ENCODE data around the gene FOXE1.

FOXE1 gene

DNA sequence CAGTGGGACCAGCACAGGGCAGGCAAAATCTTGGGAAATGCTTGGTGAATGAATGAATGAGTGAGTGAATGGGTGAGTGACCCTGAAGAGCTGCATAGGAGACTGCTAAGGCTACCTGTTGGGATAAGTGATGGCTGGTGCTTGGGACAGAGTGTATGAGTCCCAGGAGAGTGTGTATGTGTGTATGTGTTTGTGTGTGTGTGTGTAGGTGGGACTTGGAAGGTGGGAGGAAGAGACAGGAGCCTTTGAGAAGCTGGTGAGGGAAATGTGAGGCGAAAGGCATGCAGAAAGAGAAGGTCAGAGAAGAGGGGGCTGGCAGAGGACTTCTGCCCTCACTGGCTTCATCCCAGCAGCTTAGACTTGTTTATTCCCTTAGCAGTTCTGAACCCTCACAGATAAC lies 33.3 kb upstream of the FOXE1 start:
- TF ChIP-seq CTCF (IDR thresholded peaks at IDR 0.05), result no peak
- H3K27ac ChIP-seq, result no peak overlapping the region
- no peaks in the 10 kb centered on the region for H3K36me3 ChIP-seq
- H3K4me3 ChIP-seq (ENCODE audit: low read depth in 1 of 2, low read length in 1 of 2), result no peak overlapping the region
- H3K9me3 ChIP-seq, result no peaks in the 10 kb centered on the region
- peaks cover 81% of the 10 kb centered on the region for H3K27me3 ChIP-seq
- no peaks in the 10 kb centered on the region for H3K4me1 ChIP-seq (ENCODE audit: control insufficient read depth in 1 of 2, insufficient read depth in 1 of 2, low read depth in 1 of 2, low read length in 1 of 2)

- H3K9me3 ChIP-seq, result no peaks in the 10 kb centered on the region
- no peak overlapping the region for H3K27ac ChIP-seq
- H3K27me3 ChIP-seq, result peaks cover 85% of the 10 kb centered on the region
- H3K36me3 ChIP-seq, result no peaks in the 10 kb centered on the region
- no peak for TF ChIP-seq CTCF (IDR thresholded peaks at IDR 0.05)
- H3K4me1 ChIP-seq (ENCODE audit: control insufficient read depth in 1 of 2, insufficient read depth in 1 of 2, low read depth in 1 of 2, low read length in 1 of 2), result no peaks in the 10 kb centered on the region
- no peak overlapping the region for H3K4me3 ChIP-seq (ENCODE audit: low read depth in 1 of 2, low read length in 1 of 2)
Observed at GRCh38 chr9:97820373-97820772, 32.7 kb upstream of the FOXE1 start.

DNA sequence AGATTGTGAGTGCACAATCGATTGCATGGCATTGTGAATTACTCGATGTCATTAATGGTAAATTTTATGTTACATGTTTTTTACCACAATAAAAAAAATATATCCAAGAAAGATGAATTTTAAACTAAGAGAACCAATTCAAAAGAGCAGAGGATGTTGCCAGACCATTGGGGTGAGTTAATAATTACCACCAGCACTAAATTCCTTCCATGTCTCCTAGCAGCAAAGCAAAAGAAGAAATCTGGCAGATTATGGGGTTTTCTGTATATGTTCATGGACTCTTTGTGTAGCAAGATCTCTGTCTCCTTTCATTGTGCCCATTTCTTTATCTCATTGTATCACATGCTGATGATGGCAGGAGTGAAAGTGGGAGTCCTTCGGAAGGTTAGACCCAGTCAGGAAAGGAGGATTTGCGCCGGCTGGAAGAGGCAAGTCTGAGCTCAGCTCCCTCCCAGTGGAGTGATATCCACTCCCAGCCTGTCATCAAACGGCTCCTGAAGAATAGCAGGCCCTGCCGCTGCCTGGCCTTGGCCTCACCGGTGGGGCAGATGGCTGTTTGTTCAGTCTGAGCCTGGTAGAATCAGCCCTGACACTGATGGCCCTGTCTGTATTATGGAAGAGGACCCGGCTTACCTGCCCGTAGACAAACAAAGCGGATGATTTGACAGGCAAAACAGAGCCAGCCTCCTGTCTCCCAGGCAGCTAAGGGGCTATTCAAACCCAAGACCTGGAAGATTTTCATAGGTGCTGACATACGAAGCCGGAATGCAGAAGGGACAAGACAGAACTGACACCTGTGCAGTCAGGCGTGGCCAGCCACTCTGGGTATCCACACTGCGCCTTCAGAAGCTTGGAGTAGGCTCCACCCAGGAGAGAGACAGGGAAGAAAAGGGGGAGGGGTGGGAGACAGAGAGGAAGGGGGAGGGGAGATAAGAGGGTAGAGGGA lies 21.9 kb upstream of the FOXE1 start:
- Histone ChIP-seq H3K4me1 (ENCODE audit: control insufficient read depth in 1 of 2, insufficient read depth in 1 of 2, low read depth in 1 of 2, low read length in 1 of 2) (peaks cover 18 to 29% of the 10 kb centered on the region in 2 experiments), H3K27me3 (peaks cover 42% of the 10 kb centered on the region), H3K27ac (peak overlapping the region; percentile 80), H3K4me3 (ENCODE audit: low read depth in 1 of 2, low read length in 1 of 2) (peak overlapping the region in 1 of 2 experiments; percentile 22), H3K36me3 (no peaks in the 10 kb centered on the region), H3K9me3 (no peaks in the 10 kb centered on the region)
- TF ChIP-seq CTCF (IDR thresholded peaks at IDR 0.05), result no peak

DNA sequence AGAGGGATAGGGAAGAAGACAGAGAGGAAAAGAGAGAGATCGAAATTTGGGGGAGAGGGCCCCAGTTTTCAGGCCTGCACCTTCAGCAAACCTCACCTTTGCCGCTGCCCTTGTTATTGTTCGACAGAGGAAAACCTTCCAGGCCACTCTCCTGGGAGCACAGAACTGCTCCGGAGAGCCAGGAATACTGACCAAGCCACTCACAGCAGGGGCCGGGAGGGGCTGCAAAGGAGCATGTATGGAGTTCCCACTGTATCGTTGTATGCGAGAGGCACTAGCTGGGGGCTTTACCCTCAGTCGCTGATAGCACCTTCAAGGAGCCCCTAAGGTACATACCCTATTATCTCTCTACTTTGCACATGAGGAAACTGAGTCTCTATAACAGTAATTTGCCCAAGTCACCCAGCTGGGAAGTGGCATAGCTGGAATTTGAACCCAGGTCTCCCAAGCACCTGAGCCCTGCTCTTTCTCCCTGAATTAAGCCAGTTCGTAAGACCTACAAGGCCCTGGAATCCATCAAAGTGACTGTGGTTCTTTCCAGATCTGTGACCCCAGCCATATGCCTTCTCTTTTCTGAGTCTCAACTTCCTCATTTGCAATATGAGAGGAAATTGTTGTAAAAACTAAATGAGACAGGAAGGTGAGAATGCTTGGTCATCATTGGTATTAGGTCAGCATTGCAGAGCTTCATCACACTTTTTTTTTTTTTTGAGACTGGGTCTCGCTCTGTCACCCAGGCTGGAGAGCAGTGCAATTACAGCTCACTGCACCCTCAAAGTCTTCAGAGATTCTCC lies 21.0 kb upstream of the FOXE1 start:
- Histone ChIP-seq H3K36me3 (no peaks in the 10 kb centered on the region), H3K27me3 (peaks cover 42% of the 10 kb centered on the region), H3K27ac (peak overlapping the region; percentile 80), H3K4me3 (ENCODE audit: low read depth in 1 of 2, low read length in 1 of 2) (peak overlapping the region; percentile 13 to 22), H3K9me3 (no peaks in the 10 kb centered on the region), H3K4me1 (ENCODE audit: control insufficient read depth in 1 of 2, insufficient read depth in 1 of 2, low read depth in 1 of 2, low read length in 1 of 2) (peaks cover 18 to 29% of the 10 kb centered on the region in 2 experiments)
- peak; percentile 23 for TF ChIP-seq CTCF (IDR thresholded peaks at IDR 0.05)

- H3K4me1 ChIP-seq (ENCODE audit: control insufficient read depth in 1 of 2, insufficient read depth in 1 of 2, low read depth in 1 of 2, low read length in 1 of 2), result no peaks in the 10 kb centered on the region
- peaks cover 100% of the 10 kb centered on the region for H3K27me3 ChIP-seq
- H3K4me3 ChIP-seq (ENCODE audit: low read depth in 1 of 2, low read length in 1 of 2), result no peak overlapping the region
- no peak overlapping the region for H3K27ac ChIP-seq
- no peaks in the 10 kb centered on the region for H3K36me3 ChIP-seq
- no peaks in the 10 kb centered on the region for H3K9me3 ChIP-seq
- TF ChIP-seq CTCF (IDR thresholded peaks at IDR 0.05), result no peak
Observed at GRCh38 chr9:97840521-97840920, 12.5 kb upstream of the FOXE1 start.

Measured in neutrophil (primary cell).